HG02885 (cell line): ENCODE results near the gene F7.
"Not testable (repeated sequence)": the region's sequence is repeated elsewhere in the genome, so short reads cannot be mapped to it uniquely, and the experiment has no call there.

Experiments
- ATAC-seq: cut with Tn5 transposase; IDR thresholded peaks from one replicate; pipeline ENCODE4 v1.9.1; 2021; ENCODE audit warnings: mild to moderate bottlenecking; ENCODE audit not compliant: unreplicated experiment, poor library complexity

Gene F7

DNA sequence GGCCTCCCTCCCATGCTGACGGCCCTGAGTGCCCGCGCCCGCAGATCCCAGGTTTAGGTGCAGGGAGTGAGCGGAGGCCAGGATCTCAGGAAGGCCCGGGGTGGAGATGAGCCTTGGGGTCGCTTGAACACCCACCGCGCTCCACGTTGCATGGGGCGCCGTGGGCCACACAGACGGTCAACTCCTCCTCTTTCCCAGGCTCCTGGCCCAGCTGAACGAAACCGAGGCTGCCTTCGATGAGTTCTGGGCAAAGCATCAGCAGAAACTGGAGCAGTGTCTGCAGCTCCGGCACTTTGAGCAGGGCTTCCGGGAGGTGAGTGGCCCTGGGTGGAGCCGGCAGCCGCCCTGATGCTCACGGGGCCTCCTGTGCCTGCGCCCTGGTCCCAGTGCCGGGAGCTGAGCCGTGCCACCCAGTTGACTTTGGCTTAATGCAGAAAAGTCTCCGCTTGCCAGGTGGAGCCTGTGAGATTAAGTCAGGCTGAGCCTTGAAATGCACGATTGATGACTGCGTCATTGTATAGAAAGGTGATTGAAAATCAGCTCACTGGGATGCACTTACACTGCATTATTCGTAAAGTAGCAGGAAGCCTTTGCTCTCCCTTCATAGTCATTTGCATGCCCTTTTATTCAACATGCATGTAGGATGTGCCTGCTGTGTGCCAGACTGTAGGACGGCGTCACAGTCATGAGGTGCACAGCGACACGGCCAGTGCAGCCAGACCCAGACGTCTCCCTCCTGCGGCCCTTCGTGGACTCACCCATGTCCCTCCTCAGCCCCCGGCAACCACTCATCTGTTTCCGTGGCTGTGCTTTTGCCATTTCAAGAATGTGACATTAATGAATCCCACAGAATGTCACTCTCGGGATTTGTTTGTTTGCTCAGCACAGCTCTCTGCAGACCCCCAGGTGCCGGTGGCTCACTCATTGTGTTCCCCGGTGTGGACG, 35.5 kb upstream of the F7 start:
- no peak for ATAC-seq

DNA sequence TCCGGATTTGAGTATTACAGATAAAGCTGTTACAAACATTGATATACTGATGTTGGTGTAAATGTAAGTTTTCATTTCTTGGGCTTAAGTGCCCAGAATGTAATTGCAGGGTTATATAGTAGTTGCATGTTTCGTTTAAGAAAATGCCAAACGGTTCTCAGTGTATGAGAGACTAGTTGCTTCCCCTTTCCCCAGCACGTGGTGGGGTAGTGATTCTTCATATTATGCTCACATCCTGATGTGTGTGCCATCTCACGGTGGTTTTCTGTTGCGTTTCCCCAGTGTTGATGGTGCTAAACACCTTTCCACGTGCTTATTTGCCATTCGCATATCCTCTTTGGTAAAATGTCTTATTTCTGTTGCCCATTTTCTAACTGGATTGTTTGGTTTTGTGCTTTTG, 34.7 kb upstream of the F7 start:
- no peak for ATAC-seq

DNA sequence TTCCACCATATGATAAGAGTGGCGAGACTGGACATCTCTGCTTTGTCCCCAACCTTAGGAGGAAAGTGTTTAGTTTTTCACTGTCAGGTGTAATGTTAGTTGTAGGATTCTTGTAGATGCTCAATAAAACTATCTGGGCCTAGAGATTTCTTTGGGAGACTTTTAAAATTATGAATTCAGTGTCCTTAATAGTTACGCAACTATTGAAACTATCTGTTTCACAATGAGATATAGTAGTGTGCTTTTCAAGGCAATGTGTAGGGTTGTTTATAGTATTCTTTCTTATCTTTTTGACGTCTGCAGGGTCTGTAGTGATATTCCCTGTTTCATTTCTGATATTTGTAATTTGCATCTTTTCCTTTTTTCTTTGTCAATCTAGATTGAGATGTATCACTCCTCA, 33.2 kb upstream of the F7 start:
- no peak for ATAC-seq

DNA sequence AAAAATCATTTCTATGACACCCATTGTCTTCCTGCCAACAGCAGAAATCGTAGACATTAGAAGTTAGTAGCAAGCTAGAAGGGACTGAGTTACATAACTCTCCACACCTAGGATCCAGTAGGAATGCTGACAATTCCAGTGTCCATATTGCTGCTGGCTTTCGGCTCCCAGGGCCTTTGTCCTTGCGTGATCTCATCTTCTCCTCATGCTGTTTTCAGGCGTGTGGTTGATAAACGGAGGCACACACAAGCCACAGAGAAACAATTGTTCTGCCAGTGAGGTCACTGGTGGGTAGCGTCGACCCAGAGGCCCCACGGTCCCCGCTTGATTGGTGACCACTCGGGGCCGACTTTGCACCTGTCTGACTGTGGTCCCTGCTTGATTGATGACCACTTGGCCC, 31.6 kb upstream of the F7 start:
- ATAC-seq = no peak

DNA sequence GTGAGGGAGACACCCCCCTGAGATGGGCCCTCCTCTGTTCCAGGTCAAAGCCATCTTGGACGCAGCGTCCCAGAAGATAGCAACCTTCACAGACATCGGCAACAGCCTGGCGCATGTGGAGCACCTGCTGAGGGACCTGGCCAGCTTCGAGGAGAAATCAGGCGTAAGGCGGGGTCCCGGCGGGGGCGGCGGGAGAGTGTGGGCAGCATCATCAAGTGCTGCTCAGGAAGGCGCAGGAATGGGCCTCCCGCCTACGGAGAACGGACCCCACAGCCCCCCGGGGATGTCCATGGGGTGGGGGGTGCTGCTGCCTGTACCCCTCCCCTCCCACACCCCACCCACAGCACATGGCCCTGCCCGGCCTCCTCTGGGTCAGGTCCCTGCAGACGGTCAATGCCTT, 31.2 kb upstream of the F7 start:
- no peak for ATAC-seq

DNA sequence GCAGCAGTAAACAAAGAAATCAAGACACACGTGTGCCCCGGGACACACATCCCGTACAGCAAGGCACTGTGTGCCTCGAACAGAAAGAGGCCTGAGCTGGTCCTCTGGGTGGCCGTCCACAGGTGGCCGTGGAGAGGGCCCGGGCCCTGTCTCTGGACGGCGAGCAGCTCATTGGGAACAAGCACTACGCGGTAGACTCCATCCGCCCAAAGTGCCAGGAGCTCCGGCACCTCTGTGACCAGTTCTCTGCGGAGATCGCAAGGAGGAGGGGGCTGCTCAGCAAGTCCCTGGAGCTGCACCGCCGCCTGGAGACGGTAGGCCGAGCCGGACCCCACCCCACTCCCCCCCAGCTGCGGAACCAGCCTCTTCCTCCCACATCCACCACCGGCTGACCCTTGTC, 30.7 kb upstream of the F7 start:
- ATAC-seq = no peak

DNA sequence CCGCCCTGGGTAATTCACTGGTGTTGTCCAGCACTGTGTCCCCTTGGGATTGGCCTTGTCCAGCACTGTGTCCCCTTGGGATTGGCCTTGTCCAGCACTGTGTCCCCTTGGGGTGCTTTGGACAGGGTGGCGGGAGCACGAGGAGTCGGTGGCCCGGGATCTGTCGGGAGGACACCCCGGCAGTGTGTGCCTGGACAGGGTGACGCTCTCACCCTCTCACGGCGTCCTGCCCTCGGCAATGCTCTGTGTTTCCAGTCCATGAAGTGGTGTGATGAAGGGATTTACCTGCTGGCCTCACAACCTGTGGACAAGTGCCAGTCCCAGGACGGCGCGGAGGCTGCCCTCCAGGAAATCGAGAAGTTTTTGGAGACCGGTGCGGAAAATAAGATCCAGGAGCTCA, 29.9 kb upstream of the F7 start:
- no peak for ATAC-seq

DNA sequence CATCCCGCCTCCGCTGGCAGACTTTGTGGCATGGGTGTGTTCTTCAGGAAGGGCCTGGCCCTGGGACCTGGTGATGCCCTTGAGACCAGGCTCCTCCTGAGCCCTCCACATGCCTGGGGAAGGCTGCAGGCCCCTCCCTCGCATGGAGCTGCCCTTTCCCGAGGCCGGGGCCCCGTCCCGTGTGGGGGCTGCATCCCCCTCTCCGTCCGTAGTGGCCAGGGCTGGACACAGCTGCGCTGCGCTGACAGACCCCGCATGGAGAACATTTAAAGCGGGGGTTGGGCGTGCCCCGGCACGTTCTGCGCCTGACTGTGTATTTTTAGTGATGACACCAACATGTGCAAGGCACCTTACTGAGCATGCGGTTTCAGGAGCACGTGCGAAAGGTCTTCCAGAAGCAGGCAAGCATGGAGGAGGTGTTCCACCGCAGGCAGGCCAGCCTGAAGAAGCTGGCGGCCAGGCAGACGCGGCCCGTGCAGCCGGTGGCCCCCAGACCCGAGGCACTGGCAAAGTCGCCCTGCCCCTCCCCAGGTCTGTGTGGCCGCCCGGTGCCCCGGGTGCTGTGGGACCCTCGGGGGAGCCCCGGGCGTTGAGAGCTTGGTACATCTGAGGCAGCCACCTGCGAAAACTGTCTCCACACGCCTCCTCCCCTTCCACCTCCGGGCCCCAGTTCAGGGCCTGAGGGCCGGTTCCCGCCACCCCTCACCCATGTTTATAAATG, 28.8 kb upstream of the F7 start:
- no peak for ATAC-seq

DNA sequence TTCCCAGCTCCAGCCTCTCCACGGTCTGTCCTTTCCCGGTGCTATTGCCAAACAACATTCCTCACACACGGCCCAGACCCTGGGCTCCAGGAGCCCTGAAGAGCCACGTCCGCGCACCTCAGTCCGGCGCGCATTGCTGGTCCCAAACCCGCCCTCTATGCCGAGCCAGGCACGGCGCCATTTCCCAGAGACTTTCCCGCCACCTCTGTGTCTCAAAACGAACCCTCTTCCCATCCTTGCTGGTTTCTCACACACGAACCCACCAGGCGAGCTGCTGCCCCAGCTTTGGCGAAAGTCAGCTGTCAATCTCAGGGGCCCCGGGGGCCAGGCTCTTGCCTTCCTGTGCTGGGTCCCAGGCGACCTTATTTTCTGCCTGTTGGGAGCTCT, 28.0 kb upstream of the F7 start:
- ATAC-seq = no peak

DNA sequence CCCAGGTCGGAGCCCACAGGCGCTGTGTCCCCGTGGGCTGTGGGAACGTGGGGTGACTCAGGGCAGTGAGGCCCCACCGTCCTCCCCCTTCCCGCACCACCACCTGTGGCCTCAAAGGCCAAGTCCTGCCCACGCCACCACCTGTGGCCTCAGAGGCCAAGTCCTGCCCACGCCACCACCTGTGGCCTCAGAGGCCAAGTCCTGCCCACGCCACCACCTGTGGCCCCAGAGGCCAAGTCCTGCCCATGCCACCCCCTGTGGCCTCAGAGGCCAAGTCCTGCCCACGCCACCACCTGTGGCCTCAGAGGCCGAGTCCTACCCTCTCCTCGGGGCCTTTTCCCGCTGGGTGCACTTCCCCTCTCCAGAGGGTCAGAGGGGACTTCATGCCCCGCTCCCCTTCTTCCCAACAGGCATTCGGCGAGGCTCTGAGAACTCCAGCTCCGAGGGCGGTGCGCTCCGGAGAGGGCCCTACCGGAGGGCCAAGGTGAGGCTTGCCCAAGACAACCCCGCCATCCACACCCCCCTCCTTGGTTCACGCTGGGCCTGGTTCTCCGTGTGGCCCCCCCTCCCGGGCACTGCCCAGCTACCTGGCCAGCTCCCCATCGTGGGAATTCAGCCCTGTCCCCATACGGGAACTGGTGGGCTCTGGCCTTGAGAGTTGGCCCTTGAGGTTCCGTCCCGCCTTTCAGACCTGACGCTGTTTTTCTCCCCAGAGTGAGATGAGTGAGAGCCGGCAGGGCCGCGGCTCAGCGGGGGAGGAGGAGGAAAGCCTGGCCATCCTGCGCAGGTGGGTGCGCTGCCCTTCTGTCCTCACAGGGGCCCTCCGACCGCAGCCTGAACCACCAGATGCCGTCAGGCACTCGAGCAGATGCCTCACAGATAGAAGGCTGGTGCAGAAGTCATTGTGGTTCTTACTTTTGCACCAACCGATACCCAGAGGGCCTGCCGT, 27.4 kb upstream of the F7 start:
- ATAC-seq = no peak

DNA sequence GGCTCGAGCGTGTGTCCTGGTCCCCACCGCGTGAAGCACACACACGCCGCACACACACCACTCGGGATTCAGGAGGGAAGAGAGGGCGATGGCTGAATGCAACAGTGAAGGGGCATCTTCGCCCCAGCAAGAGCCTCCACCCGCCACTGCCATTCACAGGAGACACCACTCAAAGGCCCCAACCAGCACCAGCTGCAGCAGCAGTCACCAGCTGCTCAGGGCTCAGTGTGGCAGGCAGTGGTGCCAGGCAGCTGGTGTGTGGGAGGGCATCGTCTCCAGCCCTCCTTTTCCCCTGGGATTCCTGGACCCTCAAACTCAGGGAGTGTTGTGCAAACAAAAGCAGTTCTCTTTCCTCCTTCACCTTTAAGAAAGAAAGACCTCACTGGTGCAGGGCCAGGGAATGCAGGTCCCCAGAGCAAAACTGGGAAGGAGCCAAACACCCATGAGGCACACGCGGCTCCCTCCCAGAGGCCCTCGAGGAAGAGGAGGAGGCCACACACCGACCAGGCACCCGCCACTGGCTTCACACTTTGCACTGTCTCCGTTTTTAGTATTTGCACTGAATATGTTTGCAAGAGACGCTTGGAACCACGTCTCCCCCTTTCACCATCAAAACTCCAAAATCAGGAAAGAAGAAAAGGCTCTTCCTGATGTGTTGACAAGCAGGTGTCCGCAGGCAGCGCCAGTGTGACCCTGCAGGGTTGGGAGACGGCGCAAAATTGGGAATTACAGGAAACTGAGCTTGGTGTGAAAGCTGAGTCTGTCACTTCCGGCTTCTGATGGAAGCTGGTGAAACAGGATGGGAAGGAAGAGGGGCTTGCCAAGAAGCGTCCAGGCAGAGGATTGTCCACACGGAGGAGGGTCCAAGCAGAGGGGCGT, 26.4 kb upstream of the F7 start:
- no peak for ATAC-seq

DNA sequence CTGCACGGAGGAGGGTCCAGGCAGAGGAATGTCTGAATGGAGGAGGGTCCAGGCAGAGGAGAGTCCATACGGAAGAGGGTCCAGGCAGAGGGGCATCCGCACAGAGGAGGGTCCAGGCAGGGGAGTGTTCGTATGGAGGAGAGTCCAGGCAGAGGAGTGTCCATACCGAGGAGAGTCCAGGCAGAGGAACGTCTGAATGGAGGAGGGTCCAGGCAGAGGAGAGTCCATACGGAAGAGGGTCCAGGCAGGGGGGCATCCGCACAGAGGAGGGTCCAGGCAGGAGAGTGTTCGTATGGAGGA, 25.9 kb upstream of the F7 start:
- ATAC-seq = not testable (repeated sequence)

DNA sequence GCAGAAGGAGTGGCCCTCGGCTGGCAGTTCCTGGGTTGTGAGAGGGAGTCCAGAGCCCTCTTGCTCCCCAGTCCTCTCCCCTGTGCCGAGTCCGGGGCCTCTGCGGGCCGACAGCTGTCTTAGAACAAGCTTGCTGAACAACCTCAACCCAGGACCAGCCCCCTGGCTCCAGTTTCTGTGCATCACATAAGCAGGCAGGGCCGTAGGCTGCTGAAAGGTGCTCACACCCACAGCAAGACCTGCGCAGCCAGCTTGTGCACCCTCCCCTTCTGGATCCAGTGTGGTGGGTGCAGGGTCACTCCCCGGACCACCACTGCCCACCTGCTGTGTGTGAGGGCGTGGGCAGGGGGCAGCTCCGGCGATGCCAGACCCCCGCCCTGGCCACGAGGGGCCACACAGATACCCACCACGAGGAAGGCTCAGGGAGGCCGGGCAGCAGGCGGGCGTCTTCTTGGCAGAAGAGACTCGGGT, 25.2 kb upstream of the F7 start:
- no peak for ATAC-seq

DNA sequence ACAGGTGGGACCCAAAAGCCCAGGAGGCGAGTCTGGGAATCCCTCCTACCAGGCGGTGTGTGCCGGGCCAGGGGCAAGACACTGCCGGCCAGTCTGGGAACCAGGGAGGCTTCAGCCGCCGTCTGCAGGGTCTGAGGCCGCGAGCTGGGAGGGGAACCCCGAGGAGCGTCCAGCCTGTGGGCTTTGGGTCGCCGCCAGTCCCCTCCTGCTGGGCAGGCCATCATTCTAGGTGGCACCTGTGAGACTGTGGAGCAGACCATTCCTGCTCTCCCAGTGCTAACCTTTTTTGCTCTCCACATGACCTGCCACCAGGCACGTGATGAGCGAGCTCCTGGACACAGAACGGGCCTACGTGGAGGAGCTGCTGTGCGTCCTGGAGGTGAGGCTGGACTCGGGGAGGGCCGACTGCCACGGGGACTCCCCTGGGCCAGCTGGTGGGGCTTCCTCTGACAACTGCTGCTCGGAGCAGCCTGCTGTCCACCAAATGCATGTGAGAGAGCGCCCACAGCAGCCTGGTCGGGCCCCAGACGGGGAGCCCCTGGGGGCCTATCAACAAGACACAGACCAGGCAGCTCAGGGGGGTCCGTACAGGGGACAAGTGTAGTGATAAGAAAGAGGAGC, 24.6 kb upstream of the F7 start:
- no peak for ATAC-seq

DNA sequence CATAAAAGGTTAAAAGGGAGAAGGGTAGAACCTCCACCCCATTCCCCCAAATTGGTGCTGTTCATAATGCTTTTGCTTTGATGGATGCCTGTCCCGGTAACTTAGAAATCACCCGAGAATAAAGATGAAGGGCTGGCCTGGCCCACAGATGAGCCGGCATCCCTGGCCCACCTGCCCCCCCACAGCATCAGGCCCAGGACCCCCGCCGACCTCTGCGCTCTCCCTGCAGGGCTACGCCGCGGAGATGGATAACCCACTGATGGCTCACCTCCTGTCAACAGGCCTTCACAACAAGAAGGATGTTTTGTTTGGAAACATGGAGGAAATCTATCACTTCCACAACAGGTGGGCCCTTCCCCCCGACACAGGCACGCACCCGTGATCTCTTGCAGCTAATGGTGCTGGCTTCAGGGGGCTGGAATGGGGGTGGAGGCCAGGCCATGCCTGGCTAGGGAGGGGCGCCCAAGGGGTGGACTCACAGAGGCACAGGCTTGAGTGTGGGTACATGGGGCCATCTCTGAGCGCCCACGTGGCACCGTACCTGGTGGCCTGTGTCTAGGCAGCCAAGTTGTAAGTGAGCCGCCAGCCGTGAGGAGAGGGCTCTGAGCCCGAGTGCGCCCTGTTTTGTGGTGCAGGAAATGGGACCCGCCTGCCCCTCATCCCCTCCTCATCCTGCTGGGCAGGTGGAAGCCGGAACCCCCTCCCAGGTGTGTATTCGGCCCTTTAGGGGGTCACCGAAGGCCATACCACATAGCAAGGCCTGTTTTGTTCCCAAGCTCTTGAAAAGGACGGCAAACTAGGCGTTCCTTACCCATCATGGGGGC, 23.2 kb upstream of the F7 start:
- no peak for ATAC-seq

DNA sequence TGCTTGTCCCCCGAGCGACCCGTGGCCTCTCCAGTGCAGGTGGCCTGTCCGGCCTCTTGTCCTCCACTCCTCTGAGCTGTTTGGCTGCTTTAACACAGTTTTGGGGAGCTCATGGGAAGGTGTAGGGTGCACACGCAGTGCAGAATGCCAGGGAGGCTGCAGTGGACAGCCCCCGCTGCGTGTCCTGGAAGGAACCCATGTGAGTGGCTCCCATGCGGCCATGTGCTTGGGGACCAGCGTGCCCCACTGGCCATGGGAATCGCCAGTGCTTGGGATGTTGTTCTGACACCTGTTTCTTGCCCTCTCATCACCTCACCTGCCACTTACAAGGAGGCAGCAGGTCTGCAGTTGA, 22.6 kb upstream of the F7 start:
- ATAC-seq = no peak

DNA sequence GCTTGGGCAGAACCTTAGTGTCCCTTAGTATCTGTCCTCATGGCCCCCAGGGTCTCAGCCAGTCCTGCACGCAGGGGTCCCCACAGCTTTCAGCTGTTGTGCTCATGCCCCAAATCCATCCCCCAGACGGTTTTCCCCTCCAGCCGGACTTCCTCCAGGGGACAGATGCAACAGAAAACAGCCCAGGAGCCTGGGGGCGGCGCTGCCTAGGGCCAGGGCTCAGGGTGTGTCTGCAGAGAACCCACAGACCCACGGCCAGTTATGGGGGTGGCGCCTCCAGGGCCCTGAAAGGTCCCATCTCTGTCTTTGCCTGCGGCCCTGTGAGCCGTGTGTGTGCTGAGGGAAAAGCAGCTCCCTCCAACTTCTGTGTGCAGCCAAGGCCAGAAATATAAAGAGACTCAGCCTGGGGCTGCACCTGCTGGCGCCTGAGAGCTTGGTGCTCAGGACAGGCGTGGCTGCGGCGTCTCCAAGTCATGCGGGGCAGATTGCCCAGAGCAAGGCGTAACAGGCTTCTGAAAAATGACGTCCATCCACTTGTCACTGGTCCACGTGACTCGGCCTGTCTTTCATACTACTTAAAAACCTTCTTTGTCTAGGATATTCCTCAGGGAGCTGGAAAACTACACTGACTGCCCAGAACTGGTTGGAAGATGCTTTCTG, 22.1 kb upstream of the F7 start:
- ATAC-seq = no peak
